Measurements from ENCODE around the gene TVP23B.
"Not testable (repeated sequence)": the region's sequence is repeated elsewhere in the genome, so short reads cannot be mapped to it uniquely, and the experiment has no call there.

DNA sequence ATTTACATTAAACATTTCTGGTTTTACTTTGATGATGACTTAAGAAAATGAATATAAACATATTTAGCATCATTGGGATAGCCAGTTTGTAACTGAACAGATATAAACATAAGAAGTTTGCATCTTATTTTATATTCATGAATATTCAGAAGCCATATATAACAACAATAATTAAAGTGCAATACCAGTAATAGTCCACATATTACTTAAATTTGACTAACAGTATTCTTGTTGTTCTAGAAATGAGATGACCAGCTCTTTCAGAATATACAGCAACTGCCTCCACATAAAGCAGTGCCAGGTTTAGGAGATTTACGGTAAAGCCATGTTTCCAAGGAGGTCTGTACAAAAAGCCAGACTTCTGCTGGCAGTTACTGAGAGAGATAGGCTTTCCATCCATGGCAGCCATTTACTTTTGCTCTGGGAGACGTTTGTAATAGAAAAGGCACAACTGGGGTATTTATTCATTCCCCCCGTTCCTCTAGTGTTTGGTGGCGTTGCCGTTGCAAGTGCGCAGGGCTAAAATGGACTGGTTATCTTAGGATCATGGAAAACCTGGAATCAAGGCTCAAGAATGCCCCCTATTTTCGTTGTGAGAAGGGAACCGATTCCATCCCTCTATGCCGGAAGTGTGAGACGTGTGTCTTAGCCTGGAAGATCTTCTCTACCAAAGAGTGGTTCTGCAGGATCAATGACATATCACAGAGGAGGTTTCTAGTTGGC, 37.1 kb upstream of the TVP23B start, which contains the start of gene FBXW10:
- not testable (repeated sequence) for TF ChIP-seq CTCF, POLR2A, POLR2AphosphoS5, EP300 (IDR thresholded peaks at IDR 0.05)

All from gastroesophageal sphincter (tissue), 3 donors.